ENCODE results near the gene SLC13A4.
"Not testable (repeated sequence)": the region's sequence is repeated elsewhere in the genome, so short reads cannot be mapped to it uniquely, and the experiment has no call there.

The SLC13A4 gene

GRCh38 chr7:135659159-135659846, 68.7 kb downstream of the SLC13A4 start:
- DNase-seq: no peak

DNA sequence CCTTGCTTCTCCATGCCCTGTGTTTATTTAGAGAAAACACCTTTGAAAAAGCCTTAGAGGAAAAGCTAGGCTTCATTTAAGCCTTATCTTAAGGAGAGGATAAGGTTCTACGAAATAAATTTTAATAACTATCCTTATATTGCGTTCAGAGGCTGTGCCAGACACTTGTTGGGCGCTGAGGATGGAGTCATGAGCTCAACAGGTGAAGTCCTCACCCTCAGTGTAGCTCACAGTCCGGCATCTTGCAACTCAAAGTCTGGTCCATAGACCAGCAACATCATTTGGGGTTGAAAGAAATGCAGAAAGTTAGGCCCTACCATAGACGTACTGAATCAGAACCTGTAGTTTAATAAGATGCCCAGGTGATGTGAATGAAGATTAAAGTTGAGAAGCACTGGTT, 69.4 kb downstream of the SLC13A4 start:
- no peak for DNase-seq

DNA sequence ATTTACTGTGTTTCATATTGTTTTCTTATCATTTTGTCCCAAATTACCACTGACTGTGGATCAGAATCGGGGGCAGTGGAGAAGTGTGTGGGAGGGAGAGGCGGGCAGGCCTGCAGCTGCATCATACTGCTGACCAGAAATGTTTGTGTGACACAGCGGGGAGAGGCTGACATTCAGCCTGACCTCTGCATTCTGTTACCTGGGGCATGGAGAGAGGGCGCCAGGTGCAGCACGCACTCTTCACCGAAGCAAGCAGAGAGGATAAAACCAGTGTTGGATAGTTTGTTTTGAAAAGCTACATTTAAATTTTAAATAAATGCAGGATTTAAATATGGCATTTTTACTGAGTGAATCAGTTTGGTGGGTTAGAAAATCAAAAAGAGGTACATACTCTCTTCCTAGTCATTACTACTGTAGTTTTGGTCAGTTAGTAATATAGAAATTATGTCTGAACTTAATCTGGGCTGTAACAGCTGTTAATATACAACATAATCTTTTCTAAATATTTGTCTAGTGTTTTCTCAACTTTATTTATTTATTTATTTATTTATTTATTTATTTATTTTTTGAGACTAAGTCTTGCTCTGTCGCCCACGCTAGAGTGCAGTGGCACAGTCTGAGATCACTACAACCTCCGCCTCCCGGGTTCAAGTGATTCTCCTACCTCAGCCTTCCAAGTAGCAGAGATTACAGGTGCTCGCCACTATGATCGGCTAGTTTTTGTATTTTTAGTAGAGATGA, 74.5 kb downstream of the SLC13A4 start:
- DNase-seq: no peak

- no peak for DNase-seq
Measured at GRCh38 chr7:135650831-135651573, 77.0 kb downstream of the SLC13A4 start.

GRCh38 chr7:135648235-135648634, 79.8 kb downstream of the SLC13A4 start:
- DNase-seq: no peak

GRCh38 chr7:135647755-135648154, 80.2 kb downstream of the SLC13A4 start:
- no peak for DNase-seq

GRCh38 chr7:135645296-135645904, 82.6 kb downstream of the SLC13A4 start:
- peak; percentile 8 for DNase-seq

- DNase-seq: no peak
Measured at GRCh38 chr7:135644729-135645128, 83.3 kb downstream of the SLC13A4 start.

DNA sequence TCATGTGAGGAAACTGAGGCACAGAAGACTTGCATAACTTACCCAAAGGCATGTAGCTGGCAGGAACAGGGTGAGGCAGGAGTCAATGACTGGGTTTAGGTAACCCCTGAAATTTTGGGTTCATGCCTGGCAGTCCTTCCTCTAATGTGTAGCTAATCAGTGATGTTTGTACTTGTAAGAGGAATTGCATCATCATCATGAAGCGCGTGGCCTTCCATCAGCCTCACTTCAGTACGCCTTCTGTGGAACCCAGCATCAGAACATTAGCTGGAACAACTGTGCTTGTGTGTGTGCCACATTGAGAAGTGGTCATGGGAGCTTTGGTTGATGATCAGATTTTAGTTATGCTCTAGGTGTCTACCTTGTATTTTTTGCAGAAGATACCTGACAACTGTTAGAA, 83.8 kb downstream of the SLC13A4 start:
- DNase-seq: no peak

DNA sequence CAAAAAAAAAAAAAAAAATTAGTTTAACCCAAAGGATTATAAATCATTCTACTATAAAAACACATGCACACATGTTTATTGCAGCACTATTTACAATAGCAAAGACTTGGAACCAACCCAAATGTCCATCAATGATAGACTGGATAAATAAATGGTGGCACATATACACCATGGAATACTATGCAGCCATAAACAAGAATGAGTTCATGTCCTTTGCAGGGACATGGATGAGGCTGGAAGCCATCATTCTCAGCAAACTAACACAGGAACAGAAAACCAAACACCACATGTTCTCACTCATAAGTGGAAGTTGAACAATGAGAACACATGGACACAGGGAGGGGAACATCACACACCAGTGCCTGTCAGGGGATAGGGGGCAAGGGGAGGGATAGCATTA, 88.3 kb downstream of the SLC13A4 start:
- not testable (repeated sequence) for DNase-seq

DNA sequence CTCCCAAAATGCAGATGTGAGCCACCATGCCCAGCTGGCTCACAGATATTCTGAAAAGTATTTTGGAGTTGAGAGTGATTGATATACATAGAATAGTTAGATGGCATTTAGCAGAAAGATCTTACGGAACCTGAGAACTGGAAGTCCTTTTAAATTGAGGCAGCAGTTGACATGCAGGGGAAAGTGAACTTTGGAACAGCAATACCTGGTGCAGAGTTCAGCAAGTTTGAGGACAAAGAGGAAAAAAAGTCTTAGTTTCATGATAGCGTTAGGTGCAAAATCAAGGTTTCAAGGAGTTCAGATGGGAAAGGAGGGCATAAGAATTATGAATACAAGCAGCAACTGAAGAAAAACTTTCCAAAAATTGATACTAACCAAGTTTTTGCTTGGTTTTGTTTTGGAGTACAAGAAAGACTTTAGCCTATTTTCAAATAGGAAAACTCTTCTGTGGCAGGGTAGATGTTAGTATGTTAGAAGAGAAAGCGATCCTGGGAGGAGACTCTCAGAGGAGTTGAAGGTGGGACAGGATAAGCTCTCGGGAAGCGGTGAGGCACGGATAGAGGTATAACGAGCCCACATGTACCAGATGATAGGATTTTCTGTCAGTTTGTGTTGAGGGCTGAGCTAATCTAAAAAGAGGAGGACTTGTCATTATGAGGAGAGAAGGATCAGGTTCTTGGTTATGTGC, 93.7 kb downstream of the SLC13A4 start:
- DNase-seq: no peak
